Naive thymus-derived CD4-positive, alpha-beta T cell (primary cell): ENCODE data around the gene BRSK2. TPM values are rescaled to one million over a fixed set of nuclear protein-coding genes. Genes with fewer than 3 reads are reported as not detected.

ENCODE experiments used
- ATAC-seq: fragments of 150-1000 bp; cut with Tn5 transposase; 2 replicates; pipeline ENCODE4 v1.10.0; 2021; ENCODE audit warnings: mild to moderate bottlenecking, moderate library complexity
- CTCF ChIA-PET: fragments of 350-600 bp; sonication (Branson Sonifier 250); formaldehyde crosslinking; loops from one replicate; lab custom pipeline; 2021; ENCODE audit warnings: antibody characterized with exemption; lab: Charles Lee
- POLR2A ChIA-PET: fragments of 350-600 bp; sonication (Branson Sonifier 250); formaldehyde crosslinking; loops from one replicate; lab custom pipeline; 2021; ENCODE audit warnings: antibody characterized with exemption, inconsistent platforms; lab: Charles Lee
- DNase-seq, 9 donors: peaks; one replicate each; pipeline versions ENCODE4 v3.0.0 to v3.0.0-alpha.2; 2020 to 2022; ENCODE audit warnings: mixed read lengths in 1 of 9
- H3K27ac ChIP-seq: one replicate; pipeline ENCODE4 v1.7.0; 2013; ENCODE audit warnings: mild to moderate bottlenecking, low read depth, low read length, moderate library complexity
- H3K27me3 ChIP-seq, 2 donors: one replicate each; pipeline ENCODE4 v1.7.0; 2013; ENCODE audit warnings: low read length in 2 of 2, mild to moderate bottlenecking in 2 of 2, moderate library complexity in 2 of 2; ENCODE audit not compliant: control insufficient read depth in 2 of 2, insufficient read depth in 2 of 2
- H3K36me3 ChIP-seq, 3 experiments: 1 replicate in 2 of 3; 2 replicates in 1 of 3; pipeline ENCODE4 v1.7.0; 2013; ENCODE audit warnings: low read length in 3 of 3, mild to moderate bottlenecking in 3 of 3, moderate library complexity in 1 of 3; ENCODE audit not compliant: insufficient read depth in 3 of 3, control insufficient read depth in 2 of 3
- H3K4me1 ChIP-seq, 2 donors: one replicate each; pipeline ENCODE4 v1.7.0; 2013; ENCODE audit warnings: low read length in 2 of 2, mild to moderate bottlenecking in 2 of 2, moderate library complexity in 1 of 2; ENCODE audit not compliant: control insufficient read depth in 2 of 2, insufficient read depth in 2 of 2
- H3K4me3 ChIP-seq: 2 replicates; pipeline ENCODE4 v1.7.0; 2013; ENCODE audit warnings: mild to moderate bottlenecking, low read length
- H3K9me3 ChIP-seq, 3 experiments: 1 replicate in 2 of 3; 2 replicates in 1 of 3; pipeline ENCODE4 v1.7.0; 2013; ENCODE audit warnings: low read length in 3 of 3; ENCODE audit not compliant: control insufficient read depth in 2 of 3
- H3K27ac Mint-ChIP-seq, 9 donors: one replicate each; pipeline ENCODE4 v1.8.0; 2020 to 2022; ENCODE audit warnings: mixed read lengths in 9 of 9, mild to moderate bottlenecking in 8 of 9, moderate library complexity in 5 of 9, inconsistent platforms in 2 of 9
- H3K27me3 Mint-ChIP-seq, 5 donors: one replicate each; pipeline ENCODE4 v1.8.0; 2021 to 2022; ENCODE audit warnings: mixed read lengths in 5 of 5, mild to moderate bottlenecking in 1 of 5
- H3K36me3 Mint-ChIP-seq, 5 donors: one replicate each; pipeline ENCODE4 v1.8.0; 2020 to 2022; ENCODE audit warnings: mixed read lengths in 5 of 5, mild to moderate bottlenecking in 3 of 5, inconsistent platforms in 1 of 5
- H3K4me1 Mint-ChIP-seq, 7 donors: one replicate each; pipeline ENCODE4 v1.8.0; 2020 to 2022; ENCODE audit warnings: mixed read lengths in 7 of 7, mild to moderate bottlenecking in 3 of 7, inconsistent platforms in 1 of 7
- H3K4me3 Mint-ChIP-seq, 10 donors: one replicate each; pipeline ENCODE4 v1.8.0; 2020 to 2022; ENCODE audit warnings: mild to moderate bottlenecking in 10 of 10, mixed read lengths in 10 of 10, moderate library complexity in 6 of 10, inconsistent platforms in 2 of 10
- H3K9me3 Mint-ChIP-seq, 11 donors: one replicate each; pipeline ENCODE4 v1.8.0; 2020 to 2022; ENCODE audit warnings: mixed read lengths in 11 of 11, mild to moderate bottlenecking in 4 of 11, inconsistent platforms in 1 of 11, moderate library complexity in 1 of 11
- intact Hi-C, 2 donors: fragments of 100-400 bp; cut with micrococcal nuclease; formaldehyde crosslinking; loops; one replicate each; pipeline ENCODE4 v1.15.1; 2023
- polyA plus RNA-seq, 2 donors: library from polyadenylated mRNA; unstranded; fragments of 300-500 nt; fragmentation: Illumina TruSeq; gene quantifications; one replicate each; pipeline ENCODE4 v1.2.3, GENCODE V29; 2021
- total RNA-seq, 6 experiments: library from RNA in 5 of 6; stranded (reverse) in 5 of 6; gene quantifications; 1 replicate in 5 of 6; 2 replicates in 1 of 6; pipeline ENCODE4 v1.2.3 and lab custom pipeline; 2021 to 2026

BRSK2 gene
- total and polyA plus RNA-seq, 7 experiments from 2014 or later, result 0.27 to 0.51 (median 0.30) TPM; not detected in 4

- POLR2A ChIA-PET, result no interaction called here
- CTCF ChIA-PET, result no interaction called here
- no peak for DNase-seq
These were observed 78.8 kb downstream of the BRSK2 start for GRCh38 chr11:1468473-1469066.

DNA sequence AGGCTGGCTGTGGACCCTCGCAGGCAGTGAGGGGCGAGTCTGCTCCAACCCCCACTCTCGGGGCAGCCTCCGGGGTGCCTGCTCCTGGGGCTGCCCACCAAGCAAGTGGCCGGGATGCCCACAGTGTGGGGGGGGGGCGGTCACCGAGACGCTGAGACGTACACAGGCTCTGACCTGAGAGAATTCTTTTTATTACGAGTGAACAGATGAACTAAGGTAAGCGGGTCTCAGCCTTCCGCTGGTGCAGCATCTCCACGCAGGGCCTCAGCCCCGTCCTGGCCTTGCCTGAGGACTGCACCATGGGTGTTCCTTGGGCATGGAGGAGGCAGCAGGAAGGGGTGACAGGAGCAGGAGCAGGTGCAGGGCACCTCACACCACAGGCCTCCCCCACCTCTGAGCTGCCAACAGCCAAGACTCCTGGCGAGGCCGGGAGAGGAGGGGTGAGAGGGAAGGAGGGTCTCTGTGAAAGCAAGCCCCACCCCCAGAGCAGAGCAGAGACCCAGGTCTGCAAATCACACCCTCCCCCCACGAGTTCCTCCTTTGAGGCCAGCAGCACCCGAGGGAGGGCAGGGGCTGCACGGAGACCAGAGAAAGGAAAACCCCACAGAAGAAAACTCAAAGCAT lies 79.7 kb downstream of the BRSK2 start:
- no peak for DNase-seq
- Histone ChIP-seq H3K27me3 (no peaks in the 10 kb centered on the region), H3K27ac (no peak overlapping the region), H3K4me1 (no peaks in the 10 kb centered on the region), H3K9me3 (peaks cover 0 to 5% (median 0%) of the 10 kb centered on the region in 3 experiments), H3K4me3 (no peak overlapping the region), H3K36me3 (peaks cover 0 to 57% (median 0%) of the 10 kb centered on the region in 3 experiments)
- Mint-ChIP-seq H3K4me1 (no peaks in the 10 kb centered on the region), H3K9me3 (peaks cover 0 to 3% (median 0%) of the 10 kb centered on the region in 11 donors), H3K27me3 (no peaks in the 10 kb centered on the region), H3K27ac (no peak overlapping the region), H3K36me3 (peaks cover 3 to 27% (median 20%) of the 10 kb centered on the region in 5 donors), H3K4me3 (no peak overlapping the region)
- ATAC-seq, result no peak
- ChIA-PET POLR2A (no interaction called here), CTCF (no interaction called here)
- intact Hi-C loops, result no loop called here

More at GRCh38 chr11:1468473-1469066, 78.8 kb downstream of the BRSK2 start:
- Mint-ChIP-seq H3K9me3 (peaks cover 0 to 3% (median 0%) of the 10 kb centered on the region in 11 donors), H3K27me3 (no peaks in the 10 kb centered on the region), H3K4me1 (no peaks in the 10 kb centered on the region), H3K4me3 (no peak overlapping the region), H3K27ac (no peak overlapping the region), H3K36me3 (peaks cover 3 to 22% (median 16%) of the 10 kb centered on the region in 5 donors)
- intact Hi-C loops, result no loop called here
- H3K27me3 ChIP-seq, result no peaks in the 10 kb centered on the region
- H3K4me3 ChIP-seq, result no peak overlapping the region
- H3K27ac ChIP-seq, result no peak overlapping the region
- H3K4me1 ChIP-seq, result no peaks in the 10 kb centered on the region
- ATAC-seq, result no peak
- peaks cover 0 to 5% (median 0%) of the 10 kb centered on the region in 3 experiments for H3K9me3 ChIP-seq
- peaks cover 0 to 51% (median 0%) of the 10 kb centered on the region in 3 experiments for H3K36me3 ChIP-seq

- no peak overlapping the region for H3K4me3 Mint-ChIP-seq
- H3K27me3 ChIP-seq, result no peaks in the 10 kb centered on the region
- H3K27ac ChIP-seq, result no peak overlapping the region
- H3K9me3 Mint-ChIP-seq, result peaks cover 0 to 3% (median 0%) of the 10 kb centered on the region in 11 donors
- DNase-seq (no peak), ATAC-seq (no peak)
- peaks cover 3 to 32% (median 20%) of the 10 kb centered on the region in 5 donors for H3K36me3 Mint-ChIP-seq
- H3K9me3 ChIP-seq, result no peaks in the 10 kb centered on the region
- H3K4me1 ChIP-seq, result no peaks in the 10 kb centered on the region
- ChIA-PET POLR2A (no interaction called here), CTCF (no interaction called here)
- H3K4me1 Mint-ChIP-seq, result no peaks in the 10 kb centered on the region
- H3K27ac Mint-ChIP-seq, result no peak overlapping the region
- intact Hi-C loops, result no loop called here
- H3K36me3 ChIP-seq, result peaks cover 0 to 64% (median 0%) of the 10 kb centered on the region in 3 experiments
- no peak overlapping the region for H3K4me3 ChIP-seq
- H3K27me3 Mint-ChIP-seq, result no peaks in the 10 kb centered on the region
These were observed 80.4 kb downstream of the BRSK2 start for GRCh38 chr11:1469911-1470680.

GRCh38 chr11:1470681-1471611 lies 81.2 kb downstream of the BRSK2 start:
- ChIA-PET CTCF (no interaction called here), POLR2A (no interaction called here)
- Mint-ChIP-seq H3K36me3 (peaks cover 0 to 31% (median 14%) of the 10 kb centered on the region in 5 donors), H3K9me3 (peaks cover 0 to 2% (median 0%) of the 10 kb centered on the region in 11 donors), H3K27ac (no peak overlapping the region), H3K27me3 (no peaks in the 10 kb centered on the region), H3K4me1 (no peaks in the 10 kb centered on the region), H3K4me3 (no peak overlapping the region)
- Histone ChIP-seq H3K27ac (no peak overlapping the region), H3K4me3 (no peak overlapping the region), H3K27me3 (no peaks in the 10 kb centered on the region), H3K9me3 (no peaks in the 10 kb centered on the region), H3K36me3 (peaks cover 0 to 73% (median 0%) of the 10 kb centered on the region in 3 experiments), H3K4me1 (no peaks in the 10 kb centered on the region)
- no peak for ATAC-seq
- intact Hi-C loops, result no loop called here
- no peak for DNase-seq

GRCh38 chr11:1471736-1472135 lies 82.0 kb downstream of the BRSK2 start:
- Histone ChIP-seq H3K27ac (no peak overlapping the region), H3K27me3 (no peaks in the 10 kb centered on the region), H3K4me1 (no peaks in the 10 kb centered on the region), H3K9me3 (no peaks in the 10 kb centered on the region), H3K36me3 (peaks cover 0 to 79% (median 5%) of the 10 kb centered on the region in 3 experiments), H3K4me3 (no peak overlapping the region)
- POLR2A ChIA-PET, result no interaction called here
- intact Hi-C loops, result no loop called here
- Mint-ChIP-seq H3K36me3 (peaks cover 0 to 31% (median 17%) of the 10 kb centered on the region in 5 donors), H3K27ac (no peak overlapping the region), H3K27me3 (no peaks in the 10 kb centered on the region), H3K4me1 (no peaks in the 10 kb centered on the region), H3K4me3 (no peak overlapping the region), H3K9me3 (peaks cover 0 to 2% (median 0%) of the 10 kb centered on the region in 11 donors)
- CTCF ChIA-PET, result no interaction called here
- DNase-seq (no peak), ATAC-seq (no peak)
